22Rv1 (cell line): Measurements from ENCODE around the gene GRIPAP1.

Experiments used
- H3K27ac ChIP-seq: fragments of 450-650 bp; 2 replicates; pipeline ENCODE4 v1.5.1; 2017
- CTCF ChIP-seq: fragments of 450-650 bp; IDR thresholded peaks from 2 replicates; pipeline ENCODE4 v1.5.1; 2017; ENCODE audit warnings: mild to moderate bottlenecking
- ZFX ChIP-seq: fragments of 450-650 bp; IDR thresholded peaks from 2 replicates; pipeline ENCODE4 v1.6.1; 2017; ENCODE audit warnings: antibody characterized with exemption, borderline replicate concordance

Gene GRIPAP1

GRCh38 chrX:49039598-49040375, 37.7 kb upstream of the GRIPAP1 start:
- TF ChIP-seq ZFX = no peak
- TF ChIP-seq CTCF = no peak
- H3K27ac ChIP-seq = no peak overlapping the region

- TF ChIP-seq ZFX = no peak
- TF ChIP-seq CTCF = no peak
- H3K27ac ChIP-seq = no peak overlapping the region
Observed at GRCh38 chrX:49037883-49038475, 35.9 kb upstream of the GRIPAP1 start.

GRCh38 chrX:49030283-49030682, 28.2 kb upstream of the GRIPAP1 start:
- TF ChIP-seq CTCF (no peak), ZFX (no peak)
- no peak overlapping the region for H3K27ac ChIP-seq

- H3K27ac ChIP-seq = peak overlapping the region; percentile 45; the same call in 1 of the 2 replicates
- no peak for TF ChIP-seq ZFX
- TF ChIP-seq CTCF = no peak
Observed at GRCh38 chrX:49029876-49030275, 27.8 kb upstream of the GRIPAP1 start.

GRCh38 chrX:49019599-49020249, 17.7 kb upstream of the GRIPAP1 start:
- TF ChIP-seq ZFX = no peak
- TF ChIP-seq CTCF = no peak
- no peak overlapping the region for H3K27ac ChIP-seq

- no peak overlapping the region for H3K27ac ChIP-seq
- TF ChIP-seq CTCF = no peak
- no peak for TF ChIP-seq ZFX
Observed at GRCh38 chrX:49019050-49019449, 17.0 kb upstream of the GRIPAP1 start.

GRCh38 chrX:49003696-49004095, 1.6 kb upstream of the GRIPAP1 start:
- peak overlapping the region; percentile 84 for H3K27ac ChIP-seq
- TF ChIP-seq ZFX (no peak), CTCF (no peak)
